ENCODE results near the gene ZNF92.

GRCh38 chr7:65339257-65339656 is 34.4 kb upstream of the ZNF92 start:
- TF ChIP-seq TFAP4 (IDR thresholded peaks at IDR 0.05; ENCODE audit: borderline replicate concordance, low read depth) (no peak), POLR2AphosphoS5 (IDR thresholded peaks at IDR 0.05; ENCODE audit: low read depth, low read length) (no peak), CTCF (CRISPR knock-in tag; IDR thresholded peaks at IDR 0.05) (no peak), ZNF605 (CRISPR knock-in tag; IDR thresholded peaks at IDR 0.05) (no peak), REST (IDR thresholded peaks at IDR 0.05; ENCODE audit: borderline replicate concordance in 1 of 2, low read depth in 1 of 2, low read length in 2 of 2) (no peak), ZFX (CRISPR knock-in tag; IDR thresholded peaks at IDR 0.05; ENCODE audit: low read depth) (no peak), SIN3A (IDR thresholded peaks at IDR 0.05; ENCODE audit: borderline replicate concordance, low read depth, low read length) (no peak), E2F1 (CRISPR knock-in tag; IDR thresholded peaks at IDR 0.05) (no peak), BRCA1 (CRISPR knock-in tag; IDR thresholded peaks at IDR 0.05) (no peak), PHF5A (CRISPR knock-in tag; IDR thresholded peaks at IDR 0.05; ENCODE audit: low read depth, unreplicated experiment) (no peak)
